Ishikawa (cell line): Measurements from ENCODE around the gene EPHA8.

Experiments used
- CEBPB ChIP-seq: IDR thresholded peaks from 2 replicates; pipeline ENCODE4 v1.6.1; 2012
- CREB1 ChIP-seq: IDR thresholded peaks from 2 replicates; pipeline ENCODE4 v1.6.1; 2012; ENCODE audit warnings: low read depth
- EGR1 ChIP-seq: IDR thresholded peaks from 2 replicates; pipeline ENCODE4 v1.6.1; 2012
- EP300 ChIP-seq: IDR thresholded peaks from 2 replicates; pipeline ENCODE4 v1.6.1; 2012; ENCODE audit warnings: borderline replicate concordance
- FOXM1 ChIP-seq: IDR thresholded peaks from 2 replicates; pipeline ENCODE4 v1.6.1; 2012; ENCODE audit warnings: low read depth, borderline replicate concordance
- NFIC ChIP-seq: IDR thresholded peaks from 2 replicates; pipeline ENCODE4 v1.6.1; 2012
- RAD21 ChIP-seq: IDR thresholded peaks from 2 replicates; pipeline ENCODE4 v1.6.1; 2012; ENCODE audit warnings: low read depth
- TAF1 ChIP-seq: IDR thresholded peaks from 2 replicates; pipeline ENCODE4 v1.6.1; 2012; ENCODE audit warnings: low read depth, mild to moderate bottlenecking
- TCF12 ChIP-seq: IDR thresholded peaks from 2 replicates; pipeline ENCODE4 v1.6.1; 2012; ENCODE audit warnings: low read depth
- TEAD4 ChIP-seq: IDR thresholded peaks from 2 replicates; pipeline ENCODE4 v1.6.1; 2012
- YY1 ChIP-seq: IDR thresholded peaks from 2 replicates; pipeline ENCODE4 v1.6.1; 2012; ENCODE audit warnings: low read depth
- ZBTB7A ChIP-seq: IDR thresholded peaks from 2 replicates; pipeline ENCODE4 v1.6.1; 2012; ENCODE audit warnings: low read depth
- TF ChIP-seq, protein P1 (sequence below): IDR thresholded peaks from 2 replicates; pipeline ENCODE4 v1.6.1; 2012
- TF ChIP-seq, protein P2 (sequence below): IDR thresholded peaks from 2 replicates; pipeline ENCODE4 v1.6.1; 2012
- TF ChIP-seq, protein P3 (sequence below): IDR thresholded peaks from 2 replicates; pipeline ENCODE4 v1.6.1; 2012; ENCODE audit warnings: low read depth, mild to moderate bottlenecking

EPHA8 gene

DNA sequence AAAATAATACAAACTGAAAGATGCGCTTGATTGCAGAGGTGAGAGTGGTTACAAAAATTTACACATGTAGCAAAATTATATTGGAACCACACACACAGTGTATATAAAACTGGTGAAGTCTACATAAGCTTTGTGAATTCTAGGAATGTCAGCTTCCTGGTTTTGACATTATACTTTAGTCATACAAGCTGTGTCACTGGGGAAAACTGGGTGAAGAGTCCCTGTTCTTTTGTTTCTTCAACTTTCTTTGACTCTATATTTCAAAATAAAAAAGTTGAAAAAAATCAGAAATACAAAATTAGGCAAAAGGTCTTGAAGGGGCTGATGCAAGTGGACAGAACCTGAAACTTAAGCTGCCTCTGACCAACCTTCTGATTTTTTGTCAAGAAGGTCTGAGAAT lies 83.1 kb downstream of the EPHA8 start:
- TF ChIP-seq RAD21 (no peak), TAF1 (no peak), CREB1 (no peak), TEAD4 (no peak), EP300 (no peak), ZBTB7A (no peak), CEBPB (no peak), NFIC (no peak), YY1 (no peak), EGR1 (no peak), TCF12 (no peak)
- TF ChIP-seq, protein P1, sequence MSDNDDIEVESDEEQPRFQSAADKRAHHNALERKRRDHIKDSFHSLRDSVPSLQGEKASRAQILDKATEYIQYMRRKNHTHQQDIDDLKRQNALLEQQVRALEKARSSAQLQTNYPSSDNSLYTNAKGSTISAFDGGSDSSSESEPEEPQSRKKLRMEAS: no peak
- TF ChIP-seq, protein P2, sequence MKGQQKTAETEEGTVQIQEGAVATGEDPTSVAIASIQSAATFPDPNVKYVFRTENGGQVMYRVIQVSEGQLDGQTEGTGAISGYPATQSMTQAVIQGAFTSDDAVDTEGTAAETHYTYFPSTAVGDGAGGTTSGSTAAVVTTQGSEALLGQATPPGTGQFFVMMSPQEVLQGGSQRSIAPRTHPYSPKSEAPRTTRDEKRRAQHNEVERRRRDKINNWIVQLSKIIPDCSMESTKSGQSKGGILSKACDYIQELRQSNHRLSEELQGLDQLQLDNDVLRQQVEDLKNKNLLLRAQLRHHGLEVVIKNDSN: no peak

DNA sequence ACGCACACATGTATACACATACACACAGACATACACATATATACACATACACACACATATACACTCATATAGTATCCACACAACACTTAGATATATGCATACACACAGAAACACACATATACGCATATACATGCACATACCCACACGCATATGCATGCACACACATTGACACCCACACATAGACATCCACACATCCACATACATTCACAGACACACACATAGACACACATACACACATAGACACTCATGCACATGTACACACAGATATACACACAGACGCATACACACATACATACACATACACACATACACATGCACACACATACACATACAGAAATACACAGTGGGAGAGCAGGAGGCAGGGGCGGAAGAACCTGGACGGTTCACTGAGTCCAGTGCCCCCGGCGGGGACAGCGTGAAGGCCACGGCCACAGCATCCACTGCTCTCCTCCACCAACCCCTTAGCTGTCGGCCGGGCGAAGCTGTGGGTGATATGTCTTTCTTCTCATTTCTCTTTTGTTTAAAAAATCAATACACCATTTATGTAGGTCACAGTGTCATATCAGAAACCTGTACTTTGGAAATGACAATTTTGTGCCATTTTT lies 86.9 kb downstream of the EPHA8 start:
- no peak for TF ChIP-seq CEBPB
- no peak for TF ChIP-seq NFIC
- TF ChIP-seq CREB1: no peak
- TF ChIP-seq EP300: no peak
- TF ChIP-seq ZBTB7A: no peak
- TF ChIP-seq RAD21: no peak
- TF ChIP-seq YY1: no peak
- no peak for TF ChIP-seq TEAD4
- TF ChIP-seq, protein P2: no peak
- TF ChIP-seq, protein P1: no peak
- no peak for TF ChIP-seq FOXM1
- TF ChIP-seq, protein P3, sequence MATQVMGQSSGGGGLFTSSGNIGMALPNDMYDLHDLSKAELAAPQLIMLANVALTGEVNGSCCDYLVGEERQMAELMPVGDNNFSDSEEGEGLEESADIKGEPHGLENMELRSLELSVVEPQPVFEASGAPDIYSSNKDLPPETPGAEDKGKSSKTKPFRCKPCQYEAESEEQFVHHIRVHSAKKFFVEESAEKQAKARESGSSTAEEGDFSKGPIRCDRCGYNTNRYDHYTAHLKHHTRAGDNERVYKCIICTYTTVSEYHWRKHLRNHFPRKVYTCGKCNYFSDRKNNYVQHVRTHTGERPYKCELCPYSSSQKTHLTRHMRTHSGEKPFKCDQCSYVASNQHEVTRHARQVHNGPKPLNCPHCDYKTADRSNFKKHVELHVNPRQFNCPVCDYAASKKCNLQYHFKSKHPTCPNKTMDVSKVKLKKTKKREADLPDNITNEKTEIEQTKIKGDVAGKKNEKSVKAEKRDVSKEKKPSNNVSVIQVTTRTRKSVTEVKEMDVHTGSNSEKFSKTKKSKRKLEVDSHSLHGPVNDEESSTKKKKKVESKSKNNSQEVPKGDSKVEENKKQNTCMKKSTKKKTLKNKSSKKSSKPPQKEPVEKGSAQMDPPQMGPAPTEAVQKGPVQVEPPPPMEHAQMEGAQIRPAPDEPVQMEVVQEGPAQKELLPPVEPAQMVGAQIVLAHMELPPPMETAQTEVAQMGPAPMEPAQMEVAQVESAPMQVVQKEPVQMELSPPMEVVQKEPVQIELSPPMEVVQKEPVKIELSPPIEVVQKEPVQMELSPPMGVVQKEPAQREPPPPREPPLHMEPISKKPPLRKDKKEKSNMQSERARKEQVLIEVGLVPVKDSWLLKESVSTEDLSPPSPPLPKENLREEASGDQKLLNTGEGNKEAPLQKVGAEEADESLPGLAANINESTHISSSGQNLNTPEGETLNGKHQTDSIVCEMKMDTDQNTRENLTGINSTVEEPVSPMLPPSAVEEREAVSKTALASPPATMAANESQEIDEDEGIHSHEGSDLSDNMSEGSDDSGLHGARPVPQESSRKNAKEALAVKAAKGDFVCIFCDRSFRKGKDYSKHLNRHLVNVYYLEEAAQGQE: no peak
- TF ChIP-seq EGR1: no peak
- TF ChIP-seq TCF12: no peak
- TF ChIP-seq TAF1: no peak

DNA sequence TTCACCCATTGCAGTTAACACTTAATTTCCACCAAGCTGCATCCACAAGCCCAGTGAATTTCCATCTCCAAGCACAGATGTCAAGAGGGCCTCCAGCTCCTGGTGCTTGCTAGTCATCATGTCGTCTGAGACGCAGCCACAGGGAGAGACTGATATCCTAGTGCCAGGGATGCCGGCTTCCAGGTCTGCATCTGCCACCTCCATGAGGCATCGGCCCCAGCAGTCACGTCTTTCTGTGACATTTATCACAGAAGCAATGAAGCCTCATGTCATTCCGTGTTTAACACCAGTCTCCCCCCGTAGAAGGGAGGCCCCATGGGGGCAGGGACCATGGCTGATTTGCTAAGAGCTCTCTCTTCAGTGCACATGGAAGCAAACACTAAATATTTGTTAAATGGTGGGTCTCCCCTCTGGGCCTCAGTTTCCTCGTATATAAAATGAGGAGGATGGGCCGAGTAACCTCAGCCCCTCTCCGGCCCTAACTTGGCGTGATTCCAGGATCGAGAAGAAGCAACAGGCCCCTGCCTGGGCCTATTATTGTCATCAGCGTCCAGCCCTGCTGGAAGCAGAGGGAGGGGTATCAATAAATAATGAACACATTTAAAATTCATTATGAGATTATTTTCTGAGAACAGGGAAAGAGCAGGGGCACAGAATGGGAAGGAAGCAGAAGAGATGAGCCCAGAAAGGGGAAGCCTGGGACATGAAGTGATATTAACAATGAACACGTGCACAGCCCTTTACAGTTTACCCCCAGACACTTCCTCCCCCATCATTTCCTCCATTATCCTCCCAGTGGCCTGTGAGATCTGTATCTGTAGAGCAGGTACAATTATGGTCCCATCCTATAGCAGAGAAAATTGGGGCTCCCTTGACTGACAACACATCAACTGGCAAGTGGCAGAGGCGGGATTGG lies 88.9 kb downstream of the EPHA8 start:
- TF ChIP-seq RAD21: no peak
- TF ChIP-seq CEBPB: no peak
- TF ChIP-seq EP300: no peak
- no peak for TF ChIP-seq TEAD4
- TF ChIP-seq, protein P2: no peak
- TF ChIP-seq NFIC: no peak
- TF ChIP-seq, protein P3: no peak

DNA sequence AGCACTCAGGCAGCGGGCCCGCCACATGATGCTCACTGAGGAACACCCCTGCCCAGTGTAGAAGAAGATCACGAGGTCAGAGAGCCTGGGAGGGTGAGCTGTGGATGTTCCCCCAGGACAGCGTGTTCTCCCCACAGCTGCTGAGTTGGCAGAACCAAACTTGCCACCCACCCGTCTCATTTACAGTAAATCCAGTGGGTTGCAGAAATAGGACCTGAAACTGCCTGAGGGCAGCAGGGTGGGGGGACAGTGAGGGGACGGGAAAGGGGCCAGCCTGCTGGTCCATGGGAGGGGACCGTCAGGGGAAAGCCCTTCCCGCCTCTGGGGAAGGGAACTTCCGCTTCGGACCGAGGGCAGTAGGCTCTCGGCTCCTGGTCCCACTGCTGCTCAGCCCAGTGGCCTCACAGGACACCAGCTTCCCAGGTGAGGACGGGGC lies 89.6 kb downstream of the EPHA8 start, which contains the start of gene C1QB:
C1QB (plus strand) TSS at position 356 of the 436 bp plus-strand sequence. CDS start 6,227 bp downstream, outside the sequence.
- TF ChIP-seq FOXM1: no peak
